Osteoblast (primary cell): ENCODE data around the gene PRKN. TPM values are rescaled to one million over a fixed set of nuclear protein-coding genes. Genes with fewer than 3 reads are reported as not detected.

Experiments
- DNase-seq: peaks from one replicate; pipeline ENCODE4 v3.0.0; 2011; ENCODE audit warnings: low spot score, mixed read lengths; ENCODE audit not compliant: insufficient read length; ENCODE audit errors: missing footprints
- H2AFZ ChIP-seq: 2 replicates; pipeline ENCODE4 v1.6.0; 2011; ENCODE audit warnings: mild to moderate bottlenecking, low read length
- H3K27ac ChIP-seq: 2 replicates; pipeline ENCODE4 v1.5.1; 2011; ENCODE audit warnings: mild to moderate bottlenecking, low read depth, low read length, moderate library complexity
- H3K27me3 ChIP-seq: 2 replicates; pipeline ENCODE4 v1.6.0; 2012; ENCODE audit warnings: mild to moderate bottlenecking, control low read depth, inconsistent platforms, low read length, moderate library complexity; ENCODE audit not compliant: insufficient read depth
- H3K36me3 ChIP-seq: 2 replicates; pipeline ENCODE4 v1.5.1; 2011; ENCODE audit warnings: mild to moderate bottlenecking, low read length, control low read depth, moderate library complexity; ENCODE audit not compliant: insufficient read depth
- H3K4me1 ChIP-seq: 2 replicates; pipeline ENCODE4 v1.5.1; 2011; ENCODE audit warnings: mild to moderate bottlenecking, low read length, control low read depth, moderate library complexity; ENCODE audit not compliant: insufficient read depth
- H3K4me2 ChIP-seq: 2 replicates; pipeline ENCODE4 v1.6.0; 2011; ENCODE audit warnings: mild to moderate bottlenecking, low read length; ENCODE audit not compliant: insufficient read depth
- H3K4me3 ChIP-seq: fragments of 200-600 bp; sonication (generic); 3 replicates; pipeline ENCODE4 v1.5.1; 2012; ENCODE audit warnings: mild to moderate bottlenecking, low read length, inconsistent platforms; ENCODE audit not compliant: insufficient read depth
- H3K79me2 ChIP-seq: 2 replicates; pipeline ENCODE4 v1.6.0; 2012; ENCODE audit warnings: mild to moderate bottlenecking, low read length, control low read depth, inconsistent platforms; ENCODE audit not compliant: insufficient read depth
- H3K9me3 ChIP-seq: 2 replicates; pipeline ENCODE4 v1.5.1; 2011; ENCODE audit warnings: low read depth, low read length, control low read depth
- H4K20me1 ChIP-seq: 2 replicates; pipeline ENCODE4 v1.6.0; 2012; ENCODE audit warnings: mild to moderate bottlenecking, low read length, control low read depth; ENCODE audit not compliant: insufficient read depth
- total RNA-seq: library from RNA; depleted of rRNA; stranded (reverse); fragments of >200 nt; gene quantifications from 2 replicates; pipeline ENCODE4 v1.2.3, GENCODE V29; 2012
- TF ChIP-seq, protein P1 (sequence below): IDR thresholded peaks from 2 replicates; pipeline ENCODE4 v1.5.1; 2011; ENCODE audit warnings: mild to moderate bottlenecking, low read depth, low read length, moderate library complexity; ENCODE audit errors: extremely low read depth

The PRKN gene
- total RNA-seq, 1 donor = 2.9 TPM

DNA sequence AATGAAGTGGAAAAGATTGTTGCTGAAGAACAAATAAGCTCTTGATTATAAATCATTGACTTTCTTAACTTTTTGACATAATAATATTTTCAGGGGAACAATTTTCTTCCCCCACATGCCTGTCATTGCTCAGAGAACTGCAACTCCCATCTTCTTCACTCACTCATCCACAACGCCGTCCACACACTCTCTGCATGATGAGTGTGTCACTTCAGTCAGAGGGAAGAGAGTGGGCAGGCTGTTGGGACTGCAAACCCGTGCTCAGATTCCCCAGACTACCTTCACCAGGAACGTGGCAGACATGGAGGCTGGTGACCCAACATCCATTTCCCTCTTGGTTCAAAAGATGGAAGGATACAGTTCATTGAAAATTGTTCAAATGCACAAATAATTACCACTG lies 650.8 kb downstream of the PRKN start:
- no peaks in the 10 kb centered on the region for H3K36me3 ChIP-seq
- H3K9me3 ChIP-seq = peaks cover 2% of the 10 kb centered on the region
- no peak overlapping the region for H3K4me2 ChIP-seq
- H3K4me3 ChIP-seq = no peak overlapping the region
- TF ChIP-seq, protein P1, sequence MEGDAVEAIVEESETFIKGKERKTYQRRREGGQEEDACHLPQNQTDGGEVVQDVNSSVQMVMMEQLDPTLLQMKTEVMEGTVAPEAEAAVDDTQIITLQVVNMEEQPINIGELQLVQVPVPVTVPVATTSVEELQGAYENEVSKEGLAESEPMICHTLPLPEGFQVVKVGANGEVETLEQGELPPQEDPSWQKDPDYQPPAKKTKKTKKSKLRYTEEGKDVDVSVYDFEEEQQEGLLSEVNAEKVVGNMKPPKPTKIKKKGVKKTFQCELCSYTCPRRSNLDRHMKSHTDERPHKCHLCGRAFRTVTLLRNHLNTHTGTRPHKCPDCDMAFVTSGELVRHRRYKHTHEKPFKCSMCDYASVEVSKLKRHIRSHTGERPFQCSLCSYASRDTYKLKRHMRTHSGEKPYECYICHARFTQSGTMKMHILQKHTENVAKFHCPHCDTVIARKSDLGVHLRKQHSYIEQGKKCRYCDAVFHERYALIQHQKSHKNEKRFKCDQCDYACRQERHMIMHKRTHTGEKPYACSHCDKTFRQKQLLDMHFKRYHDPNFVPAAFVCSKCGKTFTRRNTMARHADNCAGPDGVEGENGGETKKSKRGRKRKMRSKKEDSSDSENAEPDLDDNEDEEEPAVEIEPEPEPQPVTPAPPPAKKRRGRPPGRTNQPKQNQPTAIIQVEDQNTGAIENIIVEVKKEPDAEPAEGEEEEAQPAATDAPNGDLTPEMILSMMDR = no peak
- DNase-seq = no peak
- H3K79me2 ChIP-seq = no peaks in the 10 kb centered on the region
- no peak overlapping the region for H2AFZ ChIP-seq
- H3K27ac ChIP-seq = no peak overlapping the region
- no peaks in the 10 kb centered on the region for H3K27me3 ChIP-seq
- H3K4me1 ChIP-seq = no peaks in the 10 kb centered on the region
- H4K20me1 ChIP-seq = no peaks in the 10 kb centered on the region

DNA sequence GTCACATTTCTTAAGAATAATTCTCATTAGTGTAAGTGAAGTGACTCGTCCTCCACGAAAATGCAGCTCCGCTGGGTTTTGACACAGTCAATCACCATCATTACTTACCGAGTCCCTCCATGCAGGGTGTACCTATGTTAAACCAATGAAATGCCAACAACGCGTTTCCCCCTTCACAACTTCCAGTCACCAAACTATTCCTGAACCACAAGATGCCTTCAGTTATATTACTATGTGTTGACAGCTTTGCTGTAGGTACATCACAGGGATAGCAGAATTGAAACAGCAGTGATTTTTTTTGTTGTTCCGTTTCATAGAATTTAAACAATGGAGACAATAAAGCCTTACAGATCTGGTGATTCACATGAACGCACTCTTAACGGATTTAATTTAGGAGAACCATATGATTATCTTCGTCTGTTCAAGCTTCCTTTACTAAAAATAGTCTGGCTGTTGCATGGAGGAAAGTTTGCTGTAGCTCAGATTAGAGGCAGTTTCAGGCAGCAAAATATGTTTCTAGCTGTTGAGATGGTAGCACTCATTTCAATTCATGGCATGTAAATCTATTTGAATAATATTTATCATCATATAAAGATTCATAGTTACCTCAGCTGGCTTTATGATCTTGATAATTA lies 652.8 kb downstream of the PRKN start:
- H4K20me1 ChIP-seq = no peaks in the 10 kb centered on the region
- no peaks in the 10 kb centered on the region for H3K4me1 ChIP-seq
- H2AFZ ChIP-seq = no peak overlapping the region
- no peak for DNase-seq
- H3K9me3 ChIP-seq = peaks cover 2% of the 10 kb centered on the region
- no peaks in the 10 kb centered on the region for H3K36me3 ChIP-seq
- no peaks in the 10 kb centered on the region for H3K27me3 ChIP-seq
- no peak overlapping the region for H3K4me2 ChIP-seq
- TF ChIP-seq, protein P1 = no peak
- no peak overlapping the region for H3K27ac ChIP-seq
- H3K4me3 ChIP-seq = no peak overlapping the region
- no peaks in the 10 kb centered on the region for H3K79me2 ChIP-seq

GRCh38 chr6:162070639-162071038 lies 656.9 kb downstream of the PRKN start:
- Histone ChIP-seq H3K27ac (no peak overlapping the region), H3K4me3 (no peak overlapping the region), H3K4me1 (no peaks in the 10 kb centered on the region), H3K4me2 (no peak overlapping the region), H4K20me1 (no peaks in the 10 kb centered on the region), H3K79me2 (no peaks in the 10 kb centered on the region), H2AFZ (no peak overlapping the region), H3K36me3 (no peaks in the 10 kb centered on the region), H3K27me3 (no peaks in the 10 kb centered on the region), H3K9me3 (peaks cover 2% of the 10 kb centered on the region)
- TF ChIP-seq, protein P1 = no peak
- no peak for DNase-seq

- H3K36me3 ChIP-seq = no peaks in the 10 kb centered on the region
- DNase-seq = no peak
- H2AFZ ChIP-seq = no peak overlapping the region
- H3K4me2 ChIP-seq = no peak overlapping the region
- no peaks in the 10 kb centered on the region for H3K27me3 ChIP-seq
- TF ChIP-seq, protein P1 = no peak
- no peaks in the 10 kb centered on the region for H3K79me2 ChIP-seq
- no peaks in the 10 kb centered on the region for H3K4me1 ChIP-seq
- no peak overlapping the region for H3K27ac ChIP-seq
- no peaks in the 10 kb centered on the region for H4K20me1 ChIP-seq
- no peak overlapping the region for H3K4me3 ChIP-seq
- peaks cover 2% of the 10 kb centered on the region for H3K9me3 ChIP-seq
Measured at GRCh38 chr6:162069995-162070394, 657.6 kb downstream of the PRKN start.
